GM12801 (cell line): ENCODE data around the gene GALNT11.

Experiments used
- TF ChIP-seq, protein P1 (sequence below): IDR thresholded peaks from one replicate; pipeline ENCODE4 v1.5.1; 2011; ENCODE audit warnings: control low read depth; ENCODE audit not compliant: insufficient read length; ENCODE audit errors: extremely low read depth

Gene GALNT11

DNA sequence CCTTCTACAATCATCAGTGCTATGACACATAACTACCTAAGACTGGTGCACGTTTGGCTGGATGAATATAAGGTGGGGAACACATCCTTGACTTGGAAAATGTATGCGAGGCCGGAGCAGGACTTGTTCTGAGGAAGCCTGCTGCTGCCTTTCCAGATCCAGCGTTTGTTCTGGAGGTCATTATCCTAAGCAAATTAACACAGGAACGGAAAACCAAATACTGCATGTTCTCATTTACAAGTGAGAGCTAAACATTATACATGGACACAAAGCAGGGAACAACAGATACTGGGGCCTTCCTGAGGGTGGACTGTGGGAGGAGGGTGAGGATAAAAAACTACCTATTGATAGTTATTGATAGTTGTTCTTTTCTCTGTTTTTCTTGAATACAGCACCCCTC lies 10.8 kb upstream of the GALNT11 start:
- TF ChIP-seq, protein P1, sequence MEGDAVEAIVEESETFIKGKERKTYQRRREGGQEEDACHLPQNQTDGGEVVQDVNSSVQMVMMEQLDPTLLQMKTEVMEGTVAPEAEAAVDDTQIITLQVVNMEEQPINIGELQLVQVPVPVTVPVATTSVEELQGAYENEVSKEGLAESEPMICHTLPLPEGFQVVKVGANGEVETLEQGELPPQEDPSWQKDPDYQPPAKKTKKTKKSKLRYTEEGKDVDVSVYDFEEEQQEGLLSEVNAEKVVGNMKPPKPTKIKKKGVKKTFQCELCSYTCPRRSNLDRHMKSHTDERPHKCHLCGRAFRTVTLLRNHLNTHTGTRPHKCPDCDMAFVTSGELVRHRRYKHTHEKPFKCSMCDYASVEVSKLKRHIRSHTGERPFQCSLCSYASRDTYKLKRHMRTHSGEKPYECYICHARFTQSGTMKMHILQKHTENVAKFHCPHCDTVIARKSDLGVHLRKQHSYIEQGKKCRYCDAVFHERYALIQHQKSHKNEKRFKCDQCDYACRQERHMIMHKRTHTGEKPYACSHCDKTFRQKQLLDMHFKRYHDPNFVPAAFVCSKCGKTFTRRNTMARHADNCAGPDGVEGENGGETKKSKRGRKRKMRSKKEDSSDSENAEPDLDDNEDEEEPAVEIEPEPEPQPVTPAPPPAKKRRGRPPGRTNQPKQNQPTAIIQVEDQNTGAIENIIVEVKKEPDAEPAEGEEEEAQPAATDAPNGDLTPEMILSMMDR: no peak

DNA sequence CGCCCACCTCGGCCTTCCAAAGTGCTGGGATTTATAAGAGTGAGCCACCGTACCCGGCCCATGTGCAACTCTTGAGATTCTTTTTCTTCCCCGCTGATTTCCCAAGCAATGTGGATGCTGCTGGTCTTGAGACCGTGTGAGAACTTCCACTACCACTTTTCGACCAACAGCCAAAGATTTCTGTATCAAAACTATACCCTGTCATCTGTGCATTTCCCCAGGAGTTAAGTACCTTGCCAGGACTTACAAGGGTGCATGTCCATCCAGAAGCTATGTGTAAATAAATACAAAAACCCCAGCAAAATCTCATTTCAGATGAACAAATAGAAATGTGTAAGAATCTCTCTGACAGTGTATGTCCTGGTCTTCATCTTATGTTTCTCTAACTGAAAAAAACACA lies 9.9 kb upstream of the GALNT11 start:
- TF ChIP-seq, protein P1: no peak

DNA sequence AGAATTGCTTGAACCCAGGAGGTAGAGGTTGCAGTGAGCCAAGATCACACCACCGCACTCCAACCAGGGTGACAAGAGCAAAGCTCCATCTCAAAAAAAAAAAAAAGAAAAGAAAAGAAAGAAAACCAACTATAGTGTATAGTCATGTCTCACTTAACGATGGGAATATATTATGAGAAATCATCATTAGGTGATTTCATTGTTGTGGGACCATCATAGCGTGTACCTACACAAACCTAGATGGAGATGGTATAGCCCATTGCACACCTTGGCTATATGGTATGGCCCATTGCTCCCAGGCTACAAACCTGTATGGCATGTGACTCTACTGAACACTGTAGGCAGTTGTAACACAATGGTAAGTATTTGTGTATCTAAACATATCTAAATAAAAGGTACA lies 8.5 kb upstream of the GALNT11 start:
- TF ChIP-seq, protein P1: no peak

DNA sequence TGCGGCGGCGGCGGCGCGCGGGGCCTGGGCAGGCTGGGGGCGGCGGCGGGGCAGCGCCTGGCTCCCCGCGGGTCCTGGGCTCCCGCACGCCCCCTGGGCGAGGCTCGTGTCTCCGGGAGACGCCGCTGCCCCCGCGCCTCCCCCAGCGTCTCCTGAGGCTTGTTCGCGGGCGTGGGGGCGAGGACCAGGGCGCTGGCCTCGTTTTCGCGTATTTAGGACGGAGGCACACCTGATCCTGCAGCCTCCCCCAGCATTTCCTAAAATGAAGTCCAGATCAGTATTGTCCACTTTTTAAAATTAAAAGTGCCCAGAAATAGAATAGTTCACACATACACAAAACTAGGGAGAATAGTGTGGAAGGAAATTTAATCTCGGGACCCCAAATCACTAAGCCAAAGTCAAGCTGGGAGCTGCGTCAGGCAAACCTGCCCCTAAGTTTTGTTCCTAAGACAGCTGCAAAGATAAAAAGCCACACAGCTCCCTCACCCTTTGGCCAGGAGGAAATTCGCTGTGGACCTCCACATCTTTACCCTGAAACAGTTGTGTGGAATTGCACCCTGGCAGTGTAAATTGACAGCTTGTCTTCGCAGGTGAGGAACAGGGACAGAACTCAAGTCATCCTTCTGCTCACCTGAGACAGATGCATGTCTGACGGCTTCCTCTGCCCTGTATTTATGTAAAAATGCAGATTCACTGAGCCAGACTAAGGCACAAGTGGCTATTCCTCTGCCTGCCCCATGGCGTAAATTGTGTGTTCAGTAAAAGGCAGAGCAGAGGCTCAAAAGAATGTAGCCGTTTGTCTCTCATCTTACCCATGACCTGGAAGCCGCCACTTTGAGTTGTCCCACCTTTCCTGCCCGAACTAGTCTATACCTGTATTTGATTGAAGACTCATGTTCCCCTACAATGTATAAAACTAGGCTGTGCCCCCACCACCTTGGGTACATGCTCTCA lies 740 bp downstream of the GALNT11 start:
- TF ChIP-seq, protein P1: no peak

DNA sequence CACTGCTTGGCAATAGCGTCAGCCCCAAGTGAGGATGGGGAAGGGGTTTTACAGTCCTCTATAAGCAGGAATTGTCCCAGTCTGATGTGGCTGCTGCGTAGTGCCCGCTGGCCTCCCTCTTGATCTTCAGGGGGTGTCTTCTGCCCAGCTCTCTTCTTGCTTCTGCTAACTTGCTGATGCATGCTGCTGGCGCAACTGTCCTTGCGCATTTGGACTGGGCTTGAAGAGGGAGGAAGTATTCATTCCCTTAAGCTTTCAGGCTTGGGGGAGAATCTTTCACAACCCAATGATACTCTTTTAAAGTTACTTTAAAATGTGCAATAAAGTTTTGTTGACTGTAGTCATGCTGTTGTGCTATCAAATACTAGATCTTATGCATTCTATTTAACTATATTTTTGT lies 10.3 kb downstream of the GALNT11 start:
- TF ChIP-seq, protein P1: no peak

DNA sequence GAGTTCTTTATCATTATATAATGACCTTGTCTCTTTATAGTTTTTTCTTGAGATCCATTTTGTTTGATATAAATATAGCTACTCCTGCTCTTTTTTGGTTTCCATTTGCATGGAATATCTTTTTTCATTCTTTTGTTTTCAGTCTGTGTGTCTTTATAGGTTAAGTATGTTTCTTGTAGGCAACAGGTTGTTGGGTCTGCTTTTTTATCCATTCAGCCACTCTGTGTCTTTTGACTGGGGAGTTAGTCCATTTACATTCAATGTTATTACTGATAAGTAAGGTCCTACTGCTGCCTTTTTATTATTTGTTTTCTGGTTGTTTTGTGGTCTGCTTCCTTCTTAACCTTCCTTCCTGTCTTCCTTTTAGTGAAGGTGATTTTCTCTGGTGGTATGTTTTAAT lies 21.1 kb downstream of the GALNT11 start:
- TF ChIP-seq, protein P1: no peak

DNA sequence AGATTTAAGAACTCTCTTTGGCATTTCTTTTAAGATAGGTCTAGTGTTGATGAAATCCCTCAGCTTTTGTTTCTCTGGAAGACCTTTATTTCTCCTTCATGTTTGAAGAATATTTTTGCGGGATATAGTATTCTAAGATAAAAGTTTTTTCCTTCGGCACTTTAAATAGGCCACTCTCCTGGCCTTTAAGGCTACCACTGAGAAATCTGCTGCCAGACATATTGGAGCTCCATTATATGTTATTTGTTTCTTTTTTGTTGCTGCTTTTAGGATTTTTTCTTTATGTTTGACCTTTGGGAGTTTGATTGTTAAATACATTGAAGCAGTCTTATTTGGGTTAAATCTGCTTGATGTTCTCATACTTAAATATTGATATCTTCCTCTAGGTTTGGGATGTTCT lies 22.6 kb downstream of the GALNT11 start:
- TF ChIP-seq, protein P1: no peak
